Stimulated activated effector memory CD8-positive, alpha-beta T cell treated with anti-CD3 and anti-CD28 coated beads, Interleukin-12 subunit alpha, Interleukin-12 subunit beta, amount 100 ng/mL, for 72 hours (primary cell): ENCODE measurements around the gene HDGFL1.

Experiments
- ATAC-seq: fragments of 150-1000 bp; cut with Tn5 transposase; 2 replicates; pipeline ENCODE4 v1.10.0; 2021
- DNase-seq, 2 donors: peaks; one replicate each; pipeline ENCODE4 v3.0.0; 2021 to 2022; ENCODE audit warnings: low spot score in 2 of 2
- H3K27ac Mint-ChIP-seq: one replicate; pipeline ENCODE4 v1.8.0; 2022; ENCODE audit warnings: mild to moderate bottlenecking, mixed read lengths
- H3K36me3 Mint-ChIP-seq: one replicate; pipeline ENCODE4 v1.8.0; 2022; ENCODE audit warnings: mild to moderate bottlenecking, mixed read lengths
- H3K4me1 Mint-ChIP-seq: one replicate; pipeline ENCODE4 v1.8.0; 2022; ENCODE audit warnings: mixed read lengths
- H3K4me3 Mint-ChIP-seq: one replicate; pipeline ENCODE4 v1.8.0; 2022; ENCODE audit warnings: mild to moderate bottlenecking, mixed read lengths
- H3K9me3 Mint-ChIP-seq: one replicate; pipeline ENCODE4 v1.8.0; 2022; ENCODE audit warnings: mixed read lengths

HDGFL1 gene

GRCh38 chr6:22579439-22579838 is 10.1 kb downstream of the HDGFL1 start:
- no peak for DNase-seq
- no peak for ATAC-seq
- H3K36me3 Mint-ChIP-seq, result no peaks in the 10 kb centered on the region
- no peak overlapping the region for H3K27ac Mint-ChIP-seq
- H3K4me3 Mint-ChIP-seq, result no peak overlapping the region
- H3K9me3 Mint-ChIP-seq, result peaks cover 4% of the 10 kb centered on the region
- H3K4me1 Mint-ChIP-seq, result no peaks in the 10 kb centered on the region

- no peak overlapping the region for H3K4me3 Mint-ChIP-seq
- no peaks in the 10 kb centered on the region for H3K36me3 Mint-ChIP-seq
- no peak for ATAC-seq
- H3K4me1 Mint-ChIP-seq, result no peaks in the 10 kb centered on the region
- no peak for DNase-seq
- no peak overlapping the region for H3K27ac Mint-ChIP-seq
- peaks cover 4% of the 10 kb centered on the region for H3K9me3 Mint-ChIP-seq
These were observed 11.0 kb downstream of the HDGFL1 start for GRCh38 chr6:22580337-22580736.

- peaks cover 2% of the 10 kb centered on the region for H3K9me3 Mint-ChIP-seq
- no peak overlapping the region for H3K27ac Mint-ChIP-seq
- H3K36me3 Mint-ChIP-seq, result no peaks in the 10 kb centered on the region
- ATAC-seq (no peak), DNase-seq (no peak)
- no peak overlapping the region for H3K4me3 Mint-ChIP-seq
- H3K4me1 Mint-ChIP-seq, result no peaks in the 10 kb centered on the region
These were observed 13.2 kb downstream of the HDGFL1 start for GRCh38 chr6:22582417-22583205.

- no peak overlapping the region for H3K27ac Mint-ChIP-seq
- DNase-seq (no peak), ATAC-seq (no peak)
- no peak overlapping the region for H3K4me3 Mint-ChIP-seq
- H3K4me1 Mint-ChIP-seq, result no peaks in the 10 kb centered on the region
- H3K36me3 Mint-ChIP-seq, result no peaks in the 10 kb centered on the region
- peaks cover 2% of the 10 kb centered on the region for H3K9me3 Mint-ChIP-seq
These were observed 13.9 kb downstream of the HDGFL1 start for GRCh38 chr6:22583230-22583629.

- ATAC-seq (no peak), DNase-seq (no peak)
- Mint-ChIP-seq H3K4me1 (no peaks in the 10 kb centered on the region), H3K36me3 (no peaks in the 10 kb centered on the region), H3K9me3 (peaks cover 2% of the 10 kb centered on the region), H3K27ac (no peak overlapping the region), H3K4me3 (no peak overlapping the region)
These were observed 14.6 kb downstream of the HDGFL1 start for GRCh38 chr6:22583927-22584326.

- ATAC-seq (no peak), DNase-seq (no peak)
- Mint-ChIP-seq H3K36me3 (no peaks in the 10 kb centered on the region), H3K4me1 (no peaks in the 10 kb centered on the region), H3K27ac (no peak overlapping the region), H3K4me3 (no peak overlapping the region), H3K9me3 (peaks cover 10% of the 10 kb centered on the region)
These were observed 19.8 kb downstream of the HDGFL1 start for GRCh38 chr6:22589118-22589517.

GRCh38 chr6:22590423-22590822 is 21.1 kb downstream of the HDGFL1 start:
- H3K4me3 Mint-ChIP-seq, result no peak overlapping the region
- no peaks in the 10 kb centered on the region for H3K4me1 Mint-ChIP-seq
- no peak overlapping the region for H3K27ac Mint-ChIP-seq
- peaks cover 13% of the 10 kb centered on the region for H3K9me3 Mint-ChIP-seq
- no peaks in the 10 kb centered on the region for H3K36me3 Mint-ChIP-seq
- ATAC-seq (no peak), DNase-seq (no peak)

- Mint-ChIP-seq H3K9me3 (peaks cover 28% of the 10 kb centered on the region), H3K4me3 (no peak overlapping the region), H3K27ac (no peak overlapping the region), H3K4me1 (no peaks in the 10 kb centered on the region), H3K36me3 (no peaks in the 10 kb centered on the region)
- no peak for DNase-seq
- no peak for ATAC-seq
These were observed 24.5 kb downstream of the HDGFL1 start for GRCh38 chr6:22593895-22594294.

- no peak for DNase-seq
- Mint-ChIP-seq H3K36me3 (no peaks in the 10 kb centered on the region), H3K27ac (no peak overlapping the region), H3K9me3 (peaks cover 23% of the 10 kb centered on the region), H3K4me3 (no peak overlapping the region), H3K4me1 (no peaks in the 10 kb centered on the region)
- ATAC-seq, result no peak
These were observed 26.6 kb downstream of the HDGFL1 start for GRCh38 chr6:22596011-22596410.

GRCh38 chr6:22598339-22598738 is 29.0 kb downstream of the HDGFL1 start:
- Mint-ChIP-seq H3K9me3 (peaks cover 25% of the 10 kb centered on the region), H3K36me3 (no peaks in the 10 kb centered on the region), H3K27ac (no peak overlapping the region), H3K4me3 (no peak overlapping the region), H3K4me1 (no peaks in the 10 kb centered on the region)
- ATAC-seq, result no peak
- no peak for DNase-seq

- no peak for ATAC-seq
These were observed 30.7 kb downstream of the HDGFL1 start for GRCh38 chr6:22600059-22600458.

GRCh38 chr6:22601984-22602383 is 32.6 kb downstream of the HDGFL1 start:
- Mint-ChIP-seq H3K9me3 (peaks cover 16% of the 10 kb centered on the region), H3K27ac (no peak overlapping the region), H3K4me3 (no peak overlapping the region), H3K4me1 (no peaks in the 10 kb centered on the region), H3K36me3 (no peaks in the 10 kb centered on the region)
- DNase-seq (no peak), ATAC-seq (no peak)

More at GRCh38 chr6:22600059-22600458, 30.7 kb downstream of the HDGFL1 start:
- Mint-ChIP-seq H3K36me3 (no peaks in the 10 kb centered on the region), H3K4me3 (no peak overlapping the region), H3K9me3 (peaks cover 25% of the 10 kb centered on the region), H3K27ac (no peak overlapping the region), H3K4me1 (no peaks in the 10 kb centered on the region)
- no peak for DNase-seq

GRCh38 chr6:22605736-22606135 is 36.4 kb downstream of the HDGFL1 start:
- DNase-seq (no peak), ATAC-seq (no peak)
- Mint-ChIP-seq H3K27ac (no peak overlapping the region), H3K4me3 (no peak overlapping the region), H3K36me3 (no peaks in the 10 kb centered on the region), H3K4me1 (no peaks in the 10 kb centered on the region), H3K9me3 (peaks cover 8% of the 10 kb centered on the region)

- H3K4me1 Mint-ChIP-seq, result no peaks in the 10 kb centered on the region
- no peak for DNase-seq
- H3K4me3 Mint-ChIP-seq, result no peak overlapping the region
These were observed 40.8 kb downstream of the HDGFL1 start for GRCh38 chr6:22610127-22610526.

GRCh38 chr6:22612236-22612635 is 42.9 kb downstream of the HDGFL1 start:
- ATAC-seq (no peak), DNase-seq (no peak)
- H3K9me3 Mint-ChIP-seq, result peaks cover 5% of the 10 kb centered on the region
- H3K27ac Mint-ChIP-seq, result no peak overlapping the region
- no peaks in the 10 kb centered on the region for H3K36me3 Mint-ChIP-seq
- H3K4me1 Mint-ChIP-seq, result no peaks in the 10 kb centered on the region
- no peak overlapping the region for H3K4me3 Mint-ChIP-seq

More at GRCh38 chr6:22610127-22610526, 40.8 kb downstream of the HDGFL1 start:
- H3K36me3 Mint-ChIP-seq, result no peaks in the 10 kb centered on the region
- H3K27ac Mint-ChIP-seq, result no peak overlapping the region
- H3K9me3 Mint-ChIP-seq, result peaks cover 5% of the 10 kb centered on the region
- no peak for ATAC-seq

GRCh38 chr6:22613051-22613450 is 43.7 kb downstream of the HDGFL1 start:
- no peak overlapping the region for H3K4me3 Mint-ChIP-seq
- no peak for ATAC-seq
- no peak for DNase-seq
- no peaks in the 10 kb centered on the region for H3K36me3 Mint-ChIP-seq
- H3K27ac Mint-ChIP-seq, result no peak overlapping the region
- H3K9me3 Mint-ChIP-seq, result peaks cover 3% of the 10 kb centered on the region
- no peaks in the 10 kb centered on the region for H3K4me1 Mint-ChIP-seq
